AG04449 (cell line): ENCODE results near the gene LIN37.
A peak's percentile ranks its signal among the peaks of the same experiment; 100 is the strongest.

Source experiments
- CTCF ChIA-PET: fragments of 350-600 bp; formaldehyde crosslinking; extraction: SDS; loops from one replicate; lab custom pipeline; 2021; ENCODE audit warnings: antibody characterized with exemption; lab: Yijun Ruan, JAX
- POLR2A ChIA-PET: fragments of 400-600, 350-600 bp; formaldehyde crosslinking; extraction: SDS; loops from one replicate; lab custom pipeline; 2020; ENCODE audit warnings: antibody characterized with exemption, inconsistent platforms; lab: Yijun Ruan, JAX
- DNase-seq: peaks from one replicate; pipeline ENCODE4 v3.0.0-alpha.2; 2010; ENCODE audit warnings: low read depth, low spot score
- H3K4me3 ChIP-seq: 2 replicates; pipeline ENCODE4 v1.5.1; 2011; ENCODE audit warnings: low read depth, mild to moderate bottlenecking, control low read depth, low read length
- TF ChIP-seq, protein P1 (sequence below): IDR thresholded peaks from one replicate; pipeline ENCODE4 v1.5.1; 2011; ENCODE audit warnings: mild to moderate bottlenecking, moderate library complexity, low read length, control low read depth, inconsistent platforms; ENCODE audit not compliant: insufficient read depth; ENCODE audit errors: missing control alignments

Gene LIN37

DNA sequence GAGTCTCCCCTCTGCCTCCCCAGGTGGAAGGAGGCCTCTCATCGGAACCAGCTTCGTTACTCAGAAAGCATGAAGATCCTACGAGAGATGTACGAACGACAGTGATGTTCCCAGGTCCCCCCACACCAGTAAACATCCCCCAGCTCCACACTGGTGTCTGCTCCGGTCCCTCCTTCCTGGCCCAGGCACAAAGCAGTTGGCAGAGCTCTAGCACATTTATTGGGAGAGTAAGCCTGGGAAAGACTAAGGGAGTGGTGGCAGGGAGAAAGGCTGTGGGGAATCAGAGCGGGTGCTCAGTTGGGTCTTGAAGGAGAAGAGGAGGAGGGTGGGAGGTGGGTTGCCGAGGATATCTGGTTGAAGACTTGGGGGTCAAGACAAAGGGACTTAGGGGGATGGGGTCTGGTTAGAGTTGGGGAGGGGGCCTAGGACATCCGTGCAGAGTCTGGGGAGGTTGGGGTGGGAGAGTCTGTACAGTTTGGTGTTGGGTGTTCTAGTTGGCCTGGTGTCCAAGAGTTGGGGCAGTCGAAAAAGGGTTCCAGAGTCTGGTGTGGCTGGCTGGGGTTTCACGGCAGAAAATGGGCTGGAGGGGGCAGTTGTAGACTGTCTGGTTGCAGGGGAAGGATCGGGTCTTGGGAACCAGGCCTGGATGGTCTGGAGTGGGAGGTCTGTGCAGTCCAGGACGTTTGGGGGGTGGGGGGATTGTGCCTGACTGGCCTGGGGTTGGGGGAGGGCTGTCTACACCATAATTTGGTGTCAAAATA, 6.2 kb downstream of the LIN37 start:
- ChIA-PET POLR2A (interaction anchor here (0.7 kb wide), 1 partner anchor 14 kb away, joined by 3 read pairs; no protein-coding TSS in a partner anchor), CTCF (no interaction called here)
- TF ChIP-seq, protein P1, sequence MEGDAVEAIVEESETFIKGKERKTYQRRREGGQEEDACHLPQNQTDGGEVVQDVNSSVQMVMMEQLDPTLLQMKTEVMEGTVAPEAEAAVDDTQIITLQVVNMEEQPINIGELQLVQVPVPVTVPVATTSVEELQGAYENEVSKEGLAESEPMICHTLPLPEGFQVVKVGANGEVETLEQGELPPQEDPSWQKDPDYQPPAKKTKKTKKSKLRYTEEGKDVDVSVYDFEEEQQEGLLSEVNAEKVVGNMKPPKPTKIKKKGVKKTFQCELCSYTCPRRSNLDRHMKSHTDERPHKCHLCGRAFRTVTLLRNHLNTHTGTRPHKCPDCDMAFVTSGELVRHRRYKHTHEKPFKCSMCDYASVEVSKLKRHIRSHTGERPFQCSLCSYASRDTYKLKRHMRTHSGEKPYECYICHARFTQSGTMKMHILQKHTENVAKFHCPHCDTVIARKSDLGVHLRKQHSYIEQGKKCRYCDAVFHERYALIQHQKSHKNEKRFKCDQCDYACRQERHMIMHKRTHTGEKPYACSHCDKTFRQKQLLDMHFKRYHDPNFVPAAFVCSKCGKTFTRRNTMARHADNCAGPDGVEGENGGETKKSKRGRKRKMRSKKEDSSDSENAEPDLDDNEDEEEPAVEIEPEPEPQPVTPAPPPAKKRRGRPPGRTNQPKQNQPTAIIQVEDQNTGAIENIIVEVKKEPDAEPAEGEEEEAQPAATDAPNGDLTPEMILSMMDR: no peak
- no peak for DNase-seq
- H3K4me3 ChIP-seq: no peak overlapping the region

DNA sequence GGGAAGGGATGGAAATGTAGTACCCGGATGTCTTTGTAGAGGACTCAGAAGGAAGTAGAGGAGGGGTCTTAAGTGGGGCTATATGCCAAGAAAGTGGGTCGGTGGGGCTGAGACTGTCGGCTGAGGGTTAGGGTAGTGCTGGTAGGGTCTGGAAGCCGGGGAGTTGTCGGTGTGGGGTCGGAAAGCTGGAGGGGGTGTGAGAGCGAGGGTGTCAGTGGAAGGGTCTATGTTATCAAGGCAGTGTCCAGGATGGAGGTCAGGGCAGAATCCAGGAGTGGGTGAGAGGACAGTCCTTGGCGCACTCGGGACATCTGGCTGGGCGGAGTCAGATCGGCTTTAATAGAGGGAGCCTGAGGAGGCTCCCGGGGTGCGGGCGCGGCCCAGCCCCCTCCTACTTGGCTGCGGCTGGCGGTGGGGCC, 6.8 kb downstream of the LIN37 start:
- no peak for DNase-seq
- CTCF ChIA-PET: no interaction called here
- peak overlapping the region; percentile 65 for H3K4me3 ChIP-seq
- POLR2A ChIA-PET: no interaction called here
- TF ChIP-seq, protein P1: no peak

DNA sequence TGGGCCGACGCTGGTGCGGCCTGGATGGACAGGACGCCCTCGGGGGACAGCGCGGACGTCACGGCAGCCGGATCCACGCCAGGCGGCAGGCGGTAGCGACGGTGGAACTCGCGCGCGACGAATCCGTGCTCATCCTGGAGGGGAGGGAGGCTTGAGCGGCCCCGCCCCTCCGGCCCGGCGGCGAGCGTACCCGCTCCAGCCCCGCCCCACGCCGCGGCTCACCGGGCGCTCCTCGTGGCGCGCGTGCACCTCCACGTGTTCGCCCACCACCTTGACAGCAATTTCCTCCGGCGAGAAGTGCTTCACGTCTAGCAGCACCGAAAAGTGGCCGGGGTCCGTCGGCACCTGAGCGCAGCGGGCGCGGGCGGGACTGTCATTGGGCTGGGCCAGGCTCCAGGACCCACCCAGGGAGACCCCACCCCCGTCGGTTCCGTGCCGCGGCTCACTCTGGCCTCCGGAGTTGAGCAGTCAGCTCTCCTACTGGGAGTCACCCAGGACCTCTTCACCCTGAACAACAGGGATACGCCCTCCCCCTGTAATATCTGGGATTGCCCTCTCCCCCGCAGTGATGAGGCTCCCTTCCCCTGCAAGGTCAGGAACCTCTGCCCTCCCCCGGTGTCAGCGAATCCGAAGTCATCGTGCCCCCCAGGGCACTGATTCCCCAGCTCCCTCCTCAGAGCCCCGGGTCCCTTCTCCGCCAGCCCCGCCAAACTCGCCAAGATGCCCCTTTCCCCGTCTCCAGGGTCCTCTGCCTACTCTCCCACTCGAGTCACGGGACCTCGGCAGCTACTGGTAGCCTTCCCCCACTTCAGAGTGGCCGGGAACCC, 7.4 kb downstream of the LIN37 start:
- POLR2A ChIA-PET: interaction anchor here (1.4 to 2.0 kb wide), 2 partner anchors 11 to 15 kb away, joined by 6 to 7 read pairs; partner anchors contain the start of genes PSENEN and U2AF1L4
- peak overlapping the region; percentile 65 for H3K4me3 ChIP-seq
- CTCF ChIA-PET: interaction anchor here (1.4 kb wide), 1 partner anchor 177 kb away, joined by 4 read pairs; no protein-coding TSS in a partner anchor
- TF ChIP-seq, protein P1: no peak
- DNase-seq: no peak

DNA sequence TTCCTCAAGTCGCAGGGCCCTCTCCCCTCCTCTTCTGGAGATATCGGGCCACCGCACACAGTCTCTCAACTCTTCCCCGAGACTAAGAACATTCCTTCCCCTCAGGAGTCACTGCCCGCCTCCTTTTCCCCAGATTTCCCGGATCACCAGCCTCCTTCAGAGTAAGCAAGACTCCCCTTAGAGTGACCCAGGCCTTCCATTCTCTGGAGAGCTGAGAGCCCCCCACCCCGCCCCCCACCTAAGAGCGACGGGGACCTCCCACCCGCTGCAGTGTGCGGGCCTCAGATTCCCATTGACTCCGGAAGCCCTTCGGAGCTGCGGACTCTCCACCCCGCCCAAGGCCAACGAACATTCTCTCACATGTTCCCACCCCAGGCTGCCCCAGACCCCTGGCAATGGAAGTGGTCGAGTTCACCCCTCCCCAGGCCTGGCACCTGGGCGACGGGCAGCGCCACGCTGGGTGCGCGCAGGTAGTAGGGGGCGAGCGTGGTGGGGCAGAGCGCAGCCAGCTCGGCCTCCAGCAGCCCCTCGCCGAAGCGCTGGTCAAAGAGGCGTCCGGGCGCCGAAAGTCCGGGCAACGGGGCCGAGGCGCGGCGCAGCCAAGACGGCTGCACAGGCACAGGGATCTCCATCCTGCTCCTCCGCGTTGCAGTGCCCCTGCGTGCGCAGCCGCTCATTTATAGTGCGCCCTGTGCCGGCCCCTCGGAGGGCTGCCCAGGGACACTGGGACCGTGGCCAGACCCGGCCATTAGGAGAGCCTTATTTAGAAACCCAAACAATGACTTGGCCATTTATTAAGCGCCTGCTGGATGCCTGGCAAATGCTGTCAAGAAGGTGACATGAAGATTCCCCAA, 8.2 kb downstream of the LIN37 start, which contains the start of gene HSPB6:
Gene HSPB6, minus strand, starts transcription at position 653 of the 854 bp plus-strand sequence. Its CDS starts 21 bp downstream, at position 632.
- POLR2A ChIA-PET: interaction anchor here (1.4 to 2.0 kb wide), 3 partner anchors 8 to 16 kb away, joined by 6 to 14 read pairs (median 7); partner anchors contain the start of genes LIN37, PSENEN and U2AF1L4
- TF ChIP-seq, protein P1: no peak
- CTCF ChIA-PET: interaction anchor here (1.0 to 1.4 kb wide), 2 partner anchors 11 to 176 kb away, joined by 4 read pairs; partner anchors contain the start of genes PSENEN and U2AF1L4
- no peak for DNase-seq
- H3K4me3 ChIP-seq: peak within 1 kb of the TSS; percentile 65

DNA sequence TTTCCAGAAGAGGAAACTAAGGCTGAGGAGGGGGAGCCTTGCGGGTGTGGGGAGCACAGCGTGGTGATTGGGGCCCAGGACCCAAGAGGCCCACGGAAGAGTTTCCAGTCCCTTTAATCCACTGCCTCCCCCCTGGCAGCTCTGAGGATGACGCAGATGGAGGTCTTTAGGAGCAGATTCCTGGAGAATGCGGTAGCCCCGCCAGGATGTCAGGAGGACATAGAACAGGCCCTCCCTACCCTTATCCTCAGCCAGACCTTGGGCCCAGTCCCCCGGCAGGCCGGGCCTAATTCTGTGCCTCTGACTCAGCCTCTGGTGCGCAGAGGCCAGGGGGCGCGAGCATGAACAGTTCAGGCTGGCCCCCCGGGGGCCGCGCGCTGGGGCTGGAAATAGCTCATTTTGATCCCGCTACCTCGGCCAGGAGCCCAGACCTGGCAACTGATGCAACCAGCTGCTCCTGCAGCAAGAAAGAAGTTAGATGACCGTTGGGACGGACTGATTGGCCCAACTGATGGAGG, 8.9 kb downstream of the LIN37 start:
- TF ChIP-seq, protein P1: no peak
- POLR2A ChIA-PET: interaction anchor here (1.4 to 2.0 kb wide), 3 partner anchors 9 to 17 kb away, joined by 6 to 14 read pairs (median 7); partner anchors contain the start of genes LIN37, PSENEN and U2AF1L4
- DNase-seq: peak; percentile 67
- H3K4me3 ChIP-seq: peak overlapping the region; percentile 65
- CTCF ChIA-PET: interaction anchor here (1.0 to 1.4 kb wide), 2 partner anchors 11 to 175 kb away, joined by 4 read pairs; partner anchors contain the start of genes PSENEN and U2AF1L4
